Vagina (tissue), 2 donors: ENCODE results near the gene TTC3. TPM values are rescaled to one million over a fixed set of nuclear protein-coding genes. Genes with fewer than 3 reads are reported as not detected.

Experiments
- DNase-seq, 2 donors: peaks; one replicate each; pipeline ENCODE4 v3.0.0-alpha.2; 2017; ENCODE audit errors: extremely low spot score in 2 of 2
- H3K27ac ChIP-seq: fragments of 200-600 bp; sonication (generic); one replicate; pipeline ENCODE4 v1.5.1; 2019
- H3K27me3 ChIP-seq: fragments of 200-600 bp; sonication (generic); one replicate; pipeline ENCODE4 v1.5.1; 2019
- H3K36me3 ChIP-seq, 2 donors: fragments of 200-600 bp; sonication (generic); one replicate each; pipeline ENCODE4 v1.5.1; 2017 to 2019
- H3K4me1 ChIP-seq: fragments of 200-600 bp; sonication (generic); one replicate; pipeline ENCODE4 v1.5.1; 2019
- H3K4me3 ChIP-seq, 2 donors: fragments of 200-600 bp; sonication (generic); 1 replicate in 1 of 2; 2 replicates in 1 of 2; pipeline ENCODE4 v1.5.1; 2016 to 2019
- H3K9me3 ChIP-seq: fragments of 200-600 bp; sonication (generic); one replicate; pipeline ENCODE4 v1.5.1; 2019
- CTCF ChIP-seq, 3 experiments: fragments of 450-650 bp in 2 of 3; fragments of 200-600 bp in 1 of 3; sonication (generic) in 1 of 3; IDR thresholded peaks; one replicate each; pipeline ENCODE4 v1.5.1; 2017 to 2019; ENCODE audit warnings: antibody characterized with exemption in 3 of 3, mild to moderate bottlenecking in 2 of 3, moderate library complexity in 2 of 3
- POLR2A ChIP-seq, 2 donors: fragments of 450-650 bp; IDR thresholded peaks; one replicate each; pipeline ENCODE4 v1.6.1; 2017; ENCODE audit warnings: antibody characterized with exemption in 2 of 2, mild to moderate bottlenecking in 2 of 2, moderate library complexity in 2 of 2
- POLR2AphosphoS5 ChIP-seq, 2 donors: sonication (generic); formaldehyde crosslinking; IDR thresholded peaks; one replicate each; pipeline ENCODE4 v1.9.0; 2017; ENCODE audit warnings: antibody characterized with exemption in 2 of 2, mild to moderate bottlenecking in 2 of 2, low read depth in 1 of 2; ENCODE audit not compliant: insufficient read depth in 1 of 2
- intact Hi-C: fragments of 100-400 bp; cut with DNase I; formaldehyde crosslinking; loops from one replicate; pipeline ENCODE4 v1.15.1; 2023
- total RNA-seq: library from RNA; depleted of rRNA; stranded (reverse); fragments of >200 nt; gene quantifications from one replicate; pipeline ENCODE4 v1.2.3, GENCODE V29; 2016

Gene TTC3
- total RNA-seq, 1 donor from 2014 or later: 98.0 TPM

- Histone ChIP-seq H3K4me3 (no peak overlapping the region), H3K27ac (no peak overlapping the region), H3K36me3 (peaks cover 0 to 32% of the 10 kb centered on the region in 2 donors), H3K4me1 (no peaks in the 10 kb centered on the region), H3K27me3 (no peaks in the 10 kb centered on the region), H3K9me3 (no peaks in the 10 kb centered on the region)
- intact Hi-C loops: no loop called here
- no peak for TF ChIP-seq POLR2A (IDR thresholded peaks at IDR 0.05)
- no peak for DNase-seq
These were observed 92.5 kb downstream of the TTC3 start for GRCh38 chr21:37165586-37165985.

GRCh38 chr21:37166733-37167132 is 93.7 kb downstream of the TTC3 start:
- DNase-seq: no peak
- H3K27ac ChIP-seq: no peak overlapping the region
- no peaks in the 10 kb centered on the region for H3K4me1 ChIP-seq
- H3K9me3 ChIP-seq: no peaks in the 10 kb centered on the region
- H3K4me3 ChIP-seq: no peak overlapping the region
- H3K36me3 ChIP-seq: peaks cover 0 to 25% of the 10 kb centered on the region in 2 donors
- TF ChIP-seq POLR2A (IDR thresholded peaks at IDR 0.05) (no peak), CTCF (IDR thresholded peaks at IDR 0.05) (no peak), POLR2AphosphoS5 (IDR thresholded peaks at IDR 0.05; ENCODE audit: insufficient read depth in 1 of 2, low read depth in 1 of 2) (no peak)
- intact Hi-C loops: no loop called here
- no peaks in the 10 kb centered on the region for H3K27me3 ChIP-seq

- intact Hi-C loops: no loop called here
- Histone ChIP-seq H3K36me3 (peaks cover 0 to 23% of the 10 kb centered on the region in 2 donors), H3K27me3 (no peaks in the 10 kb centered on the region), H3K4me3 (no peak overlapping the region), H3K27ac (no peak overlapping the region), H3K4me1 (no peaks in the 10 kb centered on the region), H3K9me3 (no peaks in the 10 kb centered on the region)
- DNase-seq: no peak
- no peak for TF ChIP-seq POLR2AphosphoS5 (IDR thresholded peaks at IDR 0.05; ENCODE audit: insufficient read depth in 1 of 2, low read depth in 1 of 2)
- TF ChIP-seq CTCF (IDR thresholded peaks at IDR 0.05): no peak
- no peak for TF ChIP-seq POLR2A (IDR thresholded peaks at IDR 0.05)
These were observed 95.6 kb downstream of the TTC3 start for GRCh38 chr21:37168666-37169065.

GRCh38 chr21:37172646-37173045 is 99.6 kb downstream of the TTC3 start:
- no peak overlapping the region for H3K27ac ChIP-seq
- H3K4me1 ChIP-seq: no peaks in the 10 kb centered on the region
- peaks cover 0 to 27% of the 10 kb centered on the region in 2 donors for H3K36me3 ChIP-seq
- TF ChIP-seq POLR2A (IDR thresholded peaks at IDR 0.05): no peak
- no peak for TF ChIP-seq CTCF (IDR thresholded peaks at IDR 0.05)
- TF ChIP-seq POLR2AphosphoS5 (IDR thresholded peaks at IDR 0.05; ENCODE audit: insufficient read depth in 1 of 2, low read depth in 1 of 2): no peak
- DNase-seq: no peak
- no peaks in the 10 kb centered on the region for H3K27me3 ChIP-seq
- H3K4me3 ChIP-seq: no peak overlapping the region
- H3K9me3 ChIP-seq: no peaks in the 10 kb centered on the region
- intact Hi-C loops: no loop called here

- Histone ChIP-seq H3K9me3 (no peaks in the 10 kb centered on the region), H3K4me1 (no peaks in the 10 kb centered on the region), H3K27ac (no peak overlapping the region), H3K27me3 (no peaks in the 10 kb centered on the region), H3K4me3 (no peak overlapping the region), H3K36me3 (peaks cover 0 to 34% of the 10 kb centered on the region in 2 donors)
- no peak for DNase-seq
- intact Hi-C loops: no loop called here
- TF ChIP-seq CTCF (IDR thresholded peaks at IDR 0.05) (no peak), POLR2AphosphoS5 (IDR thresholded peaks at IDR 0.05; ENCODE audit: insufficient read depth in 1 of 2, low read depth in 1 of 2) (no peak), POLR2A (IDR thresholded peaks at IDR 0.05) (no peak)
These were observed 103.7 kb downstream of the TTC3 start for GRCh38 chr21:37176716-37177115.
